ENCODE results near the gene CASZ1. TPM values are rescaled to one million over a fixed set of nuclear protein-coding genes. Genes with fewer than 3 reads are reported as not detected.
A peak's percentile ranks its signal among the peaks of the same experiment; 100 is the strongest.

CASZ1 gene
- total RNA-seq, 2 donors from 2014 or later = 44.3 to 50.3 TPM

DNA sequence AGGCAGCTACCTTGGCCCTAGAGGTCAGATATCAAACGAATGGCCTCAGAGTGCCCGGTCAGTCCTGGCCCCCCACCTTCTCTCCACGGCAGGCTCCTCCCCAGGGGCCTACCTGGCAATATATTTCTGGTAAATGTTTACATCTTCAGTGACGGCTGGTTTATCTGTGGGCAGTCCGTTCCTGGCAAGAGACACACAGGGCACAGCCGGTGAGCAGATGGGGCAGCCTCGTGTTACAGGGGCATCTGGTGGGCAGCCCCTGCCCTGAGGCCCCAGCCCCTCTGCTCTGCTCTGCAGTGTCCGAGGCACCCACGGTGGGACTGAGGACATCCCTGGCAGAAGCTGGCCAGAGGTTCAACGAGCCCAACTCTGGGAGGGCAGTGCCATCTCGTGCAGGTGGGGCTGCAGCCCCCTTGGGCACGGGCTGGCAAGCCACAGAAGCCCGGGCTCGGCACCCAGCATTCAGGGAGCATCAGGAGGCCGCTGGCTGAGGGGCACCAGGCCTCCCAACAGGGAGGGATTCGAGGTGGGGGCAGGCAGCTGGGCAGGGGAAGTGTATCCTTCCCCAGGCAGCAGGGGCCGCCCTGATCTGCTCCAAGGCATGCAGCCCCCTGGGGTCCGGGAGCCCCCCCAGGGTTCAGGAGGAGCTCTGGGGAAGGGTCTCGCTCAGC lies 137.9 kb downstream of the CASZ1 start:
- no peak for DNase-seq (ENCODE audit: low spot score)
- Histone ChIP-seq H3K27ac (no peak overlapping the region), H3K9me3 (no peaks in the 10 kb centered on the region), H3K27me3 (no peaks in the 10 kb centered on the region), H3K36me3 (peaks cover 36% of the 10 kb centered on the region), H3K4me3 (no peak overlapping the region), H3K4me1 (peaks cover 0 to 10% of the 10 kb centered on the region in 2 donors)
- TF ChIP-seq, protein P1, sequence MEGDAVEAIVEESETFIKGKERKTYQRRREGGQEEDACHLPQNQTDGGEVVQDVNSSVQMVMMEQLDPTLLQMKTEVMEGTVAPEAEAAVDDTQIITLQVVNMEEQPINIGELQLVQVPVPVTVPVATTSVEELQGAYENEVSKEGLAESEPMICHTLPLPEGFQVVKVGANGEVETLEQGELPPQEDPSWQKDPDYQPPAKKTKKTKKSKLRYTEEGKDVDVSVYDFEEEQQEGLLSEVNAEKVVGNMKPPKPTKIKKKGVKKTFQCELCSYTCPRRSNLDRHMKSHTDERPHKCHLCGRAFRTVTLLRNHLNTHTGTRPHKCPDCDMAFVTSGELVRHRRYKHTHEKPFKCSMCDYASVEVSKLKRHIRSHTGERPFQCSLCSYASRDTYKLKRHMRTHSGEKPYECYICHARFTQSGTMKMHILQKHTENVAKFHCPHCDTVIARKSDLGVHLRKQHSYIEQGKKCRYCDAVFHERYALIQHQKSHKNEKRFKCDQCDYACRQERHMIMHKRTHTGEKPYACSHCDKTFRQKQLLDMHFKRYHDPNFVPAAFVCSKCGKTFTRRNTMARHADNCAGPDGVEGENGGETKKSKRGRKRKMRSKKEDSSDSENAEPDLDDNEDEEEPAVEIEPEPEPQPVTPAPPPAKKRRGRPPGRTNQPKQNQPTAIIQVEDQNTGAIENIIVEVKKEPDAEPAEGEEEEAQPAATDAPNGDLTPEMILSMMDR (IDR thresholded peaks at IDR 0.05) = no peak

DNA sequence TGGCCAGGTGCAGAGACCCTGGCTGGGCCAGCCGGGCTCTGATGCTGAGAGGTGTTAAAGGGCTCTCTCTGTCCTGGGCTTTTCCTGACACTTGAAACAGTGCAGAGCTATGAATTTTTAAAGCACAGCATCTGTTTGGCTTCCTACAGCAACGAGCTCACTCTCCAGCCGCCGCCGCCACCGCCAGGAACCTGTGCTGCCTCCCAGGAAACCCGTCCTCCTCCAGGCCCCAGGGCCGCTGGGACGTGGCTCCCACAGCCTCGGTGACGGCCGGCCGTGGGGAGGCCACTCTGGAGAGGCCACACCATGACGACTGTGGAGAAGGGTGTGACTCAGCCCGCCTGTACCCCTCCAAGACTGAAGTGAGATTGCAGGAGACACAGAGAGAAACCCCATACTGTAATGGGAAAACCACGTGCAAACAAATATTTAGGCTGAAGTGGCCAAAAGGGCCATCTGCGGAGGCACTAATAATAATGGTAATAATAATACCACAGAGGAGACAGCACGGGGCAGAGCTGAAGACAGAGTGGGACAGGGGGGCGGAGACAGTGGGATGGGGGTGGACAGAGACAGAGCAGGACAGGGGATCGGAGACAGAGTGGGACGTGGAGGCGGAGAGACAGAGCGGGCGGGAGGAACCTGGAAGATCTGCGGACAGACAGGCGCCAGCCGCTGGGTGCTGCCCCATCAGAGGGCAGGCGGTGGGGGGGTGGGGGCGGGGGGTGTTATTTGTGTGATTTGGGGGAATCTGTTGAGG lies 139.2 kb downstream of the CASZ1 start:
- H3K27ac ChIP-seq = no peak overlapping the region
- H3K27me3 ChIP-seq = no peaks in the 10 kb centered on the region
- no peaks in the 10 kb centered on the region for H3K4me1 ChIP-seq
- H3K9me3 ChIP-seq = no peaks in the 10 kb centered on the region
- no peak overlapping the region for H3K4me3 ChIP-seq
- DNase-seq (ENCODE audit: low spot score) = no peak
- peaks cover 49% of the 10 kb centered on the region for H3K36me3 ChIP-seq
- TF ChIP-seq, protein P1 (IDR thresholded peaks at IDR 0.05) = no peak

DNA sequence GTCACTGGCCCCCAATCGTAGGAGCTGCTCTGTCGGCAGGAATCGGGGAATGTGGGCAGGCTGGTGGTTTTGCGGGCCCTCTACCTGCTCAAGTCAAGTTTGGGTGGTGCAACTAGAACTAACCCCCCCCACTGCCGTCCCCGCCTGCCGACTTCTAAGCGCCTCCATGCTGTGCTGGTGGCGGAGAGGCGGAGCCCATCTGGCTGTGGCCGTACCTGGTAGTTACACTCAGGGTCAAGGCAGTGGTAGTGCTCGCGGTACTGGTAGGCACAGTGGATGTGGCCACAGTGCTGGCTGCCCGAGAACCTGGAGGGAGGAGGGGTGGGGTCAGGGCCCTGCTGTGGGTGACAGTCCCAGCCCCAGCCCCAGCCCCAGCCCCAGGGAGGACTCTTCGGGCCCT lies 140.0 kb downstream of the CASZ1 start:
- H3K27me3 ChIP-seq = no peaks in the 10 kb centered on the region
- no peak overlapping the region for H3K4me3 ChIP-seq
- no peak overlapping the region for H3K27ac ChIP-seq
- H3K4me1 ChIP-seq = no peaks in the 10 kb centered on the region
- TF ChIP-seq, protein P1 (IDR thresholded peaks at IDR 0.05) = no peak
- DNase-seq (ENCODE audit: low spot score) = no peak
- H3K36me3 ChIP-seq = peaks cover 53% of the 10 kb centered on the region
- H3K9me3 ChIP-seq = no peaks in the 10 kb centered on the region

DNA sequence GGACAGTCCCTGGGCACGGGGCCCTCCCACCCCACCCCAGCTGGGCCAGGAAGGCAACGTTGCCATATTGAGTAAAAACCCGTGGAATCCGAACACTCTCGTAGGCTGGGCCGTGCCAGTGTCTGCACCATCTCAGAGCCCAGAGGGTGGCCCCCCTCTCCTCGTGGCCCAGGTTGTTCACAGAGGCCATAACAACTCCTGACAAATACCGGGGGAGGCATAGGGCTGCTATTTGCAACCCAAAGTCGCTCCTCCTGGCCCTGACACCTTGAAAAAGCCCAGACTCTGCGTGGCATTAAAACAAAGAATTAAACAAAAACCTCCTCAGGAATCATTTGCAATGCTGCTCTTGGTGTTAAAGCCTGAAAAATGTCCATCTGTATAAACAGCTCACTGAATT lies 141.4 kb downstream of the CASZ1 start:
- Histone ChIP-seq H3K27me3 (no peaks in the 10 kb centered on the region), H3K36me3 (peaks cover 54% of the 10 kb centered on the region), H3K4me3 (no peak overlapping the region), H3K27ac (no peak overlapping the region), H3K4me1 (no peaks in the 10 kb centered on the region), H3K9me3 (no peaks in the 10 kb centered on the region)
- TF ChIP-seq, protein P1 (IDR thresholded peaks at IDR 0.05) = no peak
- no peak for DNase-seq (ENCODE audit: low spot score)

DNA sequence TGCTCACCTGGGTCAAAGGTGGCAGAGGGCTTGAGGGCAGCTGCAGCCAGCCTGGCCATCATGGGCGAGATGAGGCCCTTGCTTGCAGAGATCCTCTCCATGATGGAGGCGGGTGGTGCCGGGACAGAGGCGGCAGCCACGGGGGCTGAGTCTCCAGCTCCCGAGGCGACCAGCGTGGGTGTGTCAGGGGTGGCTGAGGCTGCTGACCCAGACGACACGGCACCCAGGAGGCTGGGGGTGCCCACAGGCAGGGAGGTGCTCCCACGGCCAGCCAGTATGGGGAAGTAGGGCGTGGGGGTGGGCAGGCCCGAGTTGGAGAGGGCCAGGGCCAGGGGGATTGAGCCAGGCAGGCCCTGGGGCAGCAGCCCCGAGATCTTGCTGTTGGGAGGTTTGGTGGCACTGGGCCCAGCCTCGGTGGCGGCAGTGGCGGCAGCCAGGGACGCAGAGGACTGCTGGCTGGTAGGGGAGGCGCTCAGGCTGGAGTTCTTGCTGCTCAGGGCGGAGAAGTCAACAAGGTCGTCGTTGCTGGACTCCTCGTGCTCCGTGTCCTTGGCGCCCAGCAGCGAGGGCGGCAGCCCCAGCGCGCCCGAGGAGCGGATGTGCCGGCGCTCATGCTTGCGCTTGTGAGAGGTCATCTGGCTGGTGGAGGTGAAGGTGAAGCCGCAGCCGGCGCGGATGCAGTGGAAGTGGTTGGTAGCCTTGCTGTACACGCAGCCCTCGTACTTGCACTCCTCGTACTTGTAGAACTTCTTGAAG lies 142.9 kb downstream of the CASZ1 start:
- Histone ChIP-seq H3K9me3 (no peaks in the 10 kb centered on the region), H3K27ac (peak overlapping the region in 1 of 2 donors; percentile 10), H3K4me3 (no peak overlapping the region), H3K36me3 (peaks cover 43% of the 10 kb centered on the region), H3K27me3 (no peaks in the 10 kb centered on the region), H3K4me1 (no peaks in the 10 kb centered on the region)
- no peak for DNase-seq (ENCODE audit: low spot score)
- TF ChIP-seq, protein P1 (IDR thresholded peaks at IDR 0.05) = no peak
